Measurements from ENCODE around the gene MACROD1. TPM values are rescaled to one million over a fixed set of nuclear protein-coding genes. Genes with fewer than 3 reads are reported as not detected.
A peak's percentile ranks its signal among the peaks of the same experiment; 100 is the strongest.

Gene MACROD1
- total RNA-seq, 1 experiment from 2014 or later = 2.9 TPM

DNA sequence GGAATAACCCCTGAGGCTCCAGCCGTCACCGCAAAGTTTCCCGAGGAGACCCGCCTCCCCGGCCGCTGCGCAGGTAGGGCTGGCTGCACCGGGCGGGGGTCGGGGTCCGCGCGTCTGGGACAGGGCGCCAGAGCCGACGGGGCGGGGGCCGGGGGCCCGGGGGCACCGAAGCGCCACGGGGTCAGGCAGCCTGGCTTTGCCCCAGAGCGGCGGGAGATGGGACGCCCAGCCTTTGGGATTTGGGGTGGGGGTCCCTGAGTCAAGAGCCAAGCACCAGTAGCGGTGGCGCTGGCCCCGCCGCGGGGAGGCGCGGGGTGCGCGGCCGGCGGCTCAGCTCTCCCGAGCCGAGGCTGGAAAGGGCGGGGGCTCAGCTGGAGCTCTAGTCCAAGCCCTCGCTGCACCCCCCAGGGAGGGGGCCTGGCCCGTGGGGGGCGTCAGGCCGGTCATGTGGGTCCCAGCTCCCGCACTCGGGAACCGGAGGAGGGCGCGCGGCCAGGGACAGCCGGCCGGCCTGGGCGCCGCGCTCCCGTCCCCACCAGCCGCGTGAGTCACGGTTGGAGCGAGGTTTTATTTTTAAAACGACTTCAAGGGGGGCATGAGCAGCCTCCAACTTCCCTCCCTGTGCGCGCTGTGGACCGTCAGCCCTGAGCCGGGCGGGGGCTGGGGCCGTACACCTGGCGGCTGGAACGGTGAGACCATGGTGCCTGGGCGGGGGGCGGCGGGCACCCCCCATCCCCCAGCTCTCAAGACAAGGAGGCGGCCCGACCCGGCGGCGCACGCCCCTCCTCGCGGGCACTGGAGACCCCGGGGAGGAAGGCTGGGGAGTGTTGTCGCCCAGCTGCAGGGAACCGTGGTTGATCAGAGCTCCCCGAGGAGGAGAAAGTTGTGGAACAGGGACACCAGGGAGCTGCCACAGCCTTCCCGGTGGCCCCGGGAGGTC is 129.6 kb downstream of the MACROD1 start:
- peak; percentile 17 for DNase-seq (ENCODE audit: low spot score)

DNA sequence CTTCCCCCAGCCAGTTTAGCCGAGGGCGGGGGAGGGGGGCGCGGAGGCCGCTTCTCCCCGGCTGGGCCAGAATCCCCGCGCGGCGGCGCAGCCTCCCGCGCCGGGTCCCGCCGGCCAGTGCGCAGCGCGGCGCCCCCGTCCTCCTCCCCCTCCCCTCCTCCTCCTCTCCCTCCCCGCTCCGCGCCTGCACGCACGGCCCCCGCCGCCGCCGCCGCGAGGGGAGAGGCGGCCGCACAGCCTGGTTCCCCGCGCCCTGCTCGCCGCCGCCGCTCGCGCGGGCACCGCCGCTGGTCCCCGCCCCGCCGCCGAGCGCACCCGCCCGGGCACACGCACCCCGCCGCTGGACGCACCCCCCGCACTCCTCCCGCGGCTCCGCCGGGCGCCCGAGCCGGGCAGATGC is 130.3 kb downstream of the MACROD1 start, which contains the start of gene FLRT1:
Gene FLRT1, plus strand, starts transcription at position 356 of the 400 bp plus-strand sequence. CDS start 80,337 bp downstream, outside the sequence.
- no peak for DNase-seq (ENCODE audit: low spot score)

DNA sequence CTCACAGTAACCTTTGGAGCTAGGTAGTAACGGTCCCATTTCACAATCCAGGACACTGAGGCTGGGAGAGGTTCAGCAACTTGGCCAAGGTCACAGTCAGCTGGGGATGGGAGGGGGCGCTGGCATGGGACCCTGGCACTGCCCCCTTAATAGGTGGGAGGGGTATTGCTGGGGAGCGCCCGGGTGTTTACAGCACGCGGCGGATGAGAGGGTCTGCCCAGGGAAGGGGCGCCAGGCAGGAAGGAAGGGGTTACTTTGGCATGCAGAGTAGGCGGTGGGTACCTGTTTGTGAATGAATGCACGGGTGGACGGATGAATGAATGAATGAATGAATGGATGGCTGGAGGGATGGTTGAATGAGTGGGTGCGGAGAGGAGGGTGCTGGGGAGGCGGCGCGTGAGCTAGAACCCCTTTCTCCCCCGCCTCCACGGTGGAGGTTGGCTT is 130.8 kb downstream of the MACROD1 start:
- DNase-seq (ENCODE audit: low spot score) = no peak

DNA sequence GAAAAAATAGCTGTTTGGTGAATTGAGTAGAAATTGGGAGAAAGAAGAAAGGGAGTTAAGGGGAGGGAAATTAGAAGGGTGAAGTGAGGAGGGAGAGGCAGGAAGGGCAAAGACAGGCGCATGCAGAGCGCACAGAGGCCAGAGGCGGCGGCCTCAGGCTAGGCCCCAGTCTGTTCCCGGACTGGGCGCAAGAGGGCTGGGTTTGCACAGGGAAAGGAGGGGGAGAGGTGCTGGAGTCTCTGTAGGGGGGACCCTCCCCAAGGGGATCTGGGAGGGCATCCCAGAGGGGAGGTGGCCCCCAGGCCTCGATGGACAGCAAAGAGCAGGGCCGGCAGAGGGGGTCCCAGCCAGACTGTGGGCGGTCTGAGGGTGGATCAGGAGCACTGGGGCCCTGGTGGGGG is 131.5 kb downstream of the MACROD1 start:
- DNase-seq (ENCODE audit: low spot score) = no peak

DNA sequence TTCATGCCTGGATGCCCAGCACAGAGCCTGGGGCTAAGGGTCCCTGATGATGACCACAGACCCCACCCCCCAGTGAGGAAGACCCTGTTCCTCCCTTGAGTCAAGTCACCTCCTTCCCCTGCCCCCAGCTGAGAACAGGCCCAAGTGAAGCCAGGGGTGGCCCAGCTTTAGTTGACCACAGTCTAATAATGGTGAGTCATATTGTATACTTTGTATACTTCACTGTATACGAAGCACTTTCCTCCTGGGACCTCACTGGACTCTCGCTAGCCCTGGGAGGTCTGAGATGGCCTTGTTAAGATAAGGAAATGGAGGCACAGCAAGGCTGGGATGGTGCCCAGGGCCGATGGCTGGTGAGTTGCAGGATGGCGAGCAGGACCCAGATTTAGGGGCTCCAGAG is 133.9 kb downstream of the MACROD1 start:
- peak; percentile 41 for DNase-seq (ENCODE audit: low spot score)

DNA sequence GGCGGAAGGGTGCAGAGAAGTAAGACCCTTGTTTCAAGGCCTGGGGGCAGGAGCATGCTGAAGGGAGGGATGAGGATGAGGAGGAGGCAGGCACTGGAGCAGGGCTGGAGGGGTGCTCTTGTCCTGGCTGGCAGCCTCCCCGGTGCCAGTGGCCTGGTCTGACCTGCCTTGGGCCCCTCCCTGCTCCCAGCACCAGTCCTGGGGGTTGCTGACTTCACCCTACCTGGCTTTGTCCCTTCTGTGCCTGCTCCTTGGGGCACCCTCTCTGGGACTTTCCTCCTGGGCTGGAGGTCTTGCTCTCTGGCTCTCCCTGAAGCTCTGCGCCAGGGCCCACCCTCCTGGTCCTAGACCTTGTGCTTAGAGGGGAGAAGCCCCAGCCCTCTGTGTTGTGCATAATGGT is 134.9 kb downstream of the MACROD1 start:
- no peak for DNase-seq (ENCODE audit: low spot score)

GRCh38 chr11:64029773-64030172 is 136.1 kb downstream of the MACROD1 start:
- no peak for DNase-seq (ENCODE audit: low spot score)

DNA sequence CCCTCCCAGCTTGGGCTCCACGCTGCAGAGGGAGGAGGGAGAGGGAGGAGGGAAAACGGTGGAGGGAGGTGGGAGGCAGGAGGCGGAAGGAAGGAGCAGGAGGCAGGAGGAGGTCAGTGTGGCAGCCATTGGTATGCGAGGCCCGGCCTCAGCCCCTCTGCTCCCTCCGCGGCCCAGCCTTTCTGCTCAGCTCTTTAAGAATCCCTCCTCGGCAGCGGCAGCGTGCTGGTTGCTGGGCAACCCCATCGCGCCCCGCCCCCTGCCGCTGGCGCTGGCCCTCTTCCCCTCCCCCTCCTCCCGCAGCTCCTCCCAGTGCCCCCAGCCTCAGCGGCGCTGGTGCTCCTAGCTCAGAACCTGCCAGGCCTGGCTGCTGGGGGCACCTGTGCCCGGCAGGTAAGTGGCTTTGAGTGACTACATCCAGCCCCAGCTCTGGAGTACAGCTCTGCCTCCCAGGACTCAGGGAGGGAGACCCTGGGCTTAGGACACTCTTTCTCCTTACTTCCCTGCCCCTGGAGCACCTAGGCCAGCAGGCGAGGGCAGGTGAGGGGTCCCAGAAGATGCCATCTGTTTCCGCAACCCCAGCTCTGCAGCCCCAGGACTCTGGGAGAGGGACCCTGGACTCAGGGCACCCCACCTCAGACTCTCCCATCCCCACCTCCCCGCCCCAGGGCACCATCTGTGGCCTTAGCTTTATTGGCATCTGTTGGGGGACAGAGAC is 137.4 kb downstream of the MACROD1 start:
- DNase-seq (ENCODE audit: low spot score) = no peak

DNA sequence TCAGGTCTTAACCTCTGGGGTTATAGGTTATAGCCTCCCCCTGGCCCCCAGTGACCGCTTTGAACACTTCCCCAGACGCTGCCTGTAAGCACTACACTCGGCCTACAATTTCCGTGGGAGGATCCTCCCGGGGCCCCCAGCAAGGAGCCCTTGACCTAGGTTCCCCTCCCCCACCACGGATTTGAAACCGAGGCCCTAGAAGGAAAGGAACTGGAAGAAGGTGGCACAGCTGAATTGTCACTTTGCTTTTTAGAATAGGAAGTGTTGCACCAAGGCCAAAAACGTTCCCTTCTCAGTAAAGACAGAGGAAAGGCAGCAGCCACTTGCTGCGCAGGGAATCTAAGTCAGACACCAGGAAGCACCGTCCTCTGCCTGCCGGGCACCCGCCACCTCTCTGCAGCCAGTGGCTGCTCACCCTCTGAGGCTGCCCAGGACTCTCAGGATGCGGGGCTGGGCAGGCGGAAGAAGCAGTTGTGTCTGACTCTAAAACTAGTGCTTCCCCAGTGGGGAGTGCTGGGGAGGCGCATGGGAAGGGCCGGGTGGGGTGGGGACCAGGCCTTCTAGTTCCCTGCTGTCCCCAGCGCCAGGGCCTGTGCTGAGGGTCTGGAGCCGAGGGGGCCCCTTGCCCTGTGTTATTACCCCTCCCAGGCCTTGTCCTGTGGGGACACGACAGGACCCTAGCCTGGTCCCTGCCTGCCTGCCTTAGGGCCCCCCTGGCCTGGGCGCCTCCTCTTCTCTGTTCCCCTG is 138.1 kb downstream of the MACROD1 start:
- no peak for DNase-seq (ENCODE audit: low spot score)

DNA sequence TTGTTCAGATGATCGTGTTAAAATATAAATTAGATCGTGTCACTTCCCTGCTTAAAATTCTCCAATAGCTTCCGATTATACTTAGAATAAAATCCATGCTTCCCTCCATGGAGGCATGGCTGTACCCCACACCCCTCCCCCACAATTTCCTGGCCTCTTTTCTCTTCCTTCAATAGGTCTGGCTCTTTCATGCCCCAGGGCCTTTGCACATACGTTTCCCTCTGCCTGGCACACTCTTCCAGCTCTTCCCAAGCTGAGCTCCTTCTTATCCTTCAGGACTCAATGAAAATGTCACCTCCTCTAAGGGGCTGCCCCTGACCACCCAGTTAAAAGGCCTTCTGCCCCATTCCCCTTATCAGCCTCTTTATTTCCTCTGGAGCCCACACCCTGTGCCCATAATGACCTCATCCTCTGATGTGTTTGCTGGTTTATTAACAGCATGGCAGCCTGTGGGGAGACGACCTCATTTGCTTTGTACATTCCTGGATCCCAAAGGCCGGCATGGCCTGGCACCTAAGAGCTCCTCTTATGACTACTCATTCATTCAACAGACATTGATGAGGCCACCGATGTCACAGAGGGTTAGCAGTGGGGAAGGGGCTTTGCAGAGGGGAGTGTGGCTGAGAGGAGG is 139.2 kb downstream of the MACROD1 start:
- DNase-seq (ENCODE audit: low spot score) = no peak

DNA sequence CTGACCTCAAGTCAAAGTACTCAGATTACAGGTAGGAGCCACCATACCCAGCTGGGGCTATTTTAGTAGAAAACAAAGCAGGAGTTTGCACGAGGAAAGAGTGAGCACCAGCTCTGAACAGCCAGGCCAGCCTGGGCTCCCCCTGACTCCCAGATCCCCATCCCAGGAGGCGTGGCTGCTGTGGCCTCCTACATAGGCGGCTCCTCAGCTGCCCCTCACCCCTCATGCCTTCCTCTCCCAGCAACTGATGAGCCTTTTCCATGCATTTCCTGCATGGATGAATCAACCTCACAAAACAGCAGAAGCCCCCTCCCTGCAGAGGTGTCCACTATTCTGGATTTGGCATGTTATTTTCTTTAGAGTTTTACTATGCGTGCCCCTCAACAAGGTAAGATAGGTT is 140.7 kb downstream of the MACROD1 start:
- DNase-seq (ENCODE audit: low spot score) = peak; percentile 40

GRCh38 chr11:64023712-64024710 is 141.9 kb downstream of the MACROD1 start:
- DNase-seq (ENCODE audit: low spot score) = no peak

- DNase-seq (ENCODE audit: low spot score) = no peak
These were observed 143.7 kb downstream of the MACROD1 start for GRCh38 chr11:64022125-64022784.

GRCh38 chr11:64021757-64022093 is 144.2 kb downstream of the MACROD1 start:
- DNase-seq (ENCODE audit: low spot score) = no peak

DNA sequence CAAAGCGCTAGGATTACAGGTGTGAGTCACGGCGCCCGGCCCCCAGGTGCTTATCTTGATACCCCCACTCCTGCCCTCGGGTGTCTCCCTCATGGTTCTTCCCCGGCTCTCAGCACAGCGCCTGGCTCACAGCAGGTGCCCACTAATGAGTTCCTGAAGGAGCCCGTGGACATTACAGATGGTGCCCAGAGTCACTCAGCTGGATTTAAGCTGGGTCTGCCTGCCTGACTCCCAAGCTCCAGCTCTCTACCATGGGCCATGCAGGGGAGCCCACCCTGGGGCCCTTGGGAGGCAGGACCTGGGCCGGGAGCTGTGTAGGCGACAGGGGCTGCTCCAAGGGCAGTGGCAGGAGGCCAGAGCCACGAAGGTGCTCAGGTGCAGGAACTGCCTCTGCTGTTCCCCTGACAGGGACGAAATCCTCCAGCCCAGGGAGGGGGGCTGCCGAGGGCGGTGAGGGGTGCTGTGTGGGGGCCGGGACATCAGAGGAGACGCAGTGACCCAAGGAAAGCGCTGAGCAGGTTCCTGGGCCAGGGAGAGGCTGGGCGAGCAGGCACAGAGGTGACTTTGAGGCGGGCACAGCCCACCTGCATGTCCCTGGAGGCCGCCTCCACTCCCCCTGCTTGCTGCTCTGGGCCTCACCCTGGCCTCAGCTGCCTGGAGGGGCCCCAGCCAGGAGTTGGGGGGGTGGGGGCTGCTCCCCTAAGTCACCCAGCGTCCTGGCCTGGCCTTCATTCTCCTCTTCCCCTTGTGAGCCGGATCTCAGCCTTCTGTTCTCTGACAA is 144.7 kb downstream of the MACROD1 start:
- DNase-seq (ENCODE audit: low spot score) = no peak

GRCh38 chr11:64019106-64020037 is 146.5 kb downstream of the MACROD1 start:
- no peak for DNase-seq (ENCODE audit: low spot score)

GRCh38 chr11:64018310-64018709 is 147.6 kb downstream of the MACROD1 start:
- DNase-seq (ENCODE audit: low spot score) = no peak

DNA sequence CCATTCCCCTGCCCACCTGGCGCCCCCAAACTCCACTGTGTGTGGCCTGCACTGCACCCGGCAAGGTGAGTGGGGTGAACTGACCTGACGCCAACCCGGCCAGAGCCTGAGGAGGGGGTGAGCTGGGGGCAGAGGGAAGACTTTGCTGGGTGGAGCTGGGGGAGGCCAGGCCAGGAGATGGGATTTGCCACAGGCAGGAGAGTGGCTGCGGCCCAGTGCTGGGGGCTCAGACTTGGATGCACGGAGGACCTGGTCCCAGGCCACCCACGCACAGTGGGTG is 148.0 kb downstream of the MACROD1 start:
- DNase-seq (ENCODE audit: low spot score) = no peak
